H1 (cell line): ENCODE data around the gene GINS2. TPM values are rescaled to one million over a fixed set of nuclear protein-coding genes. Genes with fewer than 3 reads are reported as not detected.

Source experiments
- CTCF ChIA-PET: fragments of 300-600 bp; sonication (Branson Sonifier 250); formaldehyde crosslinking; loops from one replicate; lab custom pipeline; 2021; ENCODE audit not compliant: partially characterized antibody; lab: Charles Lee
- POLR2A ChIA-PET: fragments of 300-600 bp; sonication (Branson Sonifier 250); formaldehyde crosslinking; loops from one replicate; lab custom pipeline; 2021; ENCODE audit warnings: inconsistent platforms; ENCODE audit not compliant: partially characterized antibody; lab: Charles Lee
- DNase-seq, 2 experiments: peaks; one replicate each; pipeline versions ENCODE4 v3.0.0 to v3.0.0-alpha.2; 2010 to 2022; ENCODE audit warnings: low spot score in 2 of 2, low read depth in 1 of 2, mixed read lengths in 1 of 2
- FAIRE-seq: peaks from 2 replicates; lab custom pipeline; 2011; peaks lifted over from hg19 to GRCh38; lab: Jason Lieb, UNC
- H2AFZ ChIP-seq: 2 replicates; pipeline ENCODE4 v1.8.1; 2012; ENCODE audit warnings: low read length, inconsistent platforms
- H2AK5ac ChIP-seq: 2 replicates; pipeline ENCODE4 v1.6.1; 2013; ENCODE audit warnings: low read depth, low read length
- H2BK120ac ChIP-seq: replicated peaks from 2 replicates; pipeline ENCODE3; 2013; ENCODE audit warnings: low read depth, low read length, inconsistent platforms
- H2BK12ac ChIP-seq: 2 replicates; pipeline ENCODE4 v1.6.1; 2013; ENCODE audit warnings: low read depth, low read length
- H2BK15ac ChIP-seq: 2 replicates; pipeline ENCODE4 v1.6.1; 2013; ENCODE audit warnings: low read length
- H2BK20ac ChIP-seq: 2 replicates; pipeline ENCODE4 v1.6.1; 2013; ENCODE audit warnings: low read length
- H2BK5ac ChIP-seq: 2 replicates; pipeline ENCODE4 v1.6.1; 2013; ENCODE audit warnings: low read depth, low read length
- H3K14ac ChIP-seq: 2 replicates; pipeline ENCODE4 v1.6.1; 2013; ENCODE audit warnings: inconsistent platforms; ENCODE audit not compliant: insufficient read length
- H3K18ac ChIP-seq: 2 replicates; pipeline ENCODE4 v1.6.1; 2013; ENCODE audit warnings: low read length; ENCODE audit errors: extremely low read depth
- H3K23ac ChIP-seq: 2 replicates; pipeline ENCODE4 v1.6.1; 2013; ENCODE audit warnings: inconsistent platforms; ENCODE audit not compliant: insufficient read length
- H3K23me2 ChIP-seq: 2 replicates; pipeline ENCODE4 v1.6.1; 2013; ENCODE audit warnings: low read depth, low read length
- H3K27ac ChIP-seq: 2 replicates; pipeline ENCODE4 v1.6.1; 2011; ENCODE audit warnings: low read depth, low read length, inconsistent platforms
- H3K27me3 ChIP-seq, 4 experiments: replicated peaks in 1 of 4; 1 replicate in 1 of 4; 2 replicates in 3 of 4; pipeline versions ENCODE4 v1.6.1 to v1.8.1; 2011 to 2013; ENCODE audit warnings: low read length in 3 of 4, mild to moderate bottlenecking in 3 of 4, inconsistent platforms in 2 of 4, mixed read lengths in 2 of 4, moderate library complexity in 1 of 4; ENCODE audit not compliant: control insufficient read depth in 3 of 4, insufficient read depth in 3 of 4; ENCODE audit errors: extremely low read depth in 1 of 4
- H3K36me3 ChIP-seq, 4 experiments: 2 replicates each; pipeline versions ENCODE4 v1.6.1 to v1.8.1; 2011 to 2013; ENCODE audit warnings: mild to moderate bottlenecking in 4 of 4, low read length in 3 of 4, moderate library complexity in 2 of 4, control low read depth in 1 of 4, inconsistent platforms in 1 of 4; ENCODE audit not compliant: insufficient read depth in 4 of 4, control insufficient read depth in 2 of 4
- H3K4ac ChIP-seq: replicated peaks from 2 replicates; pipeline ENCODE3; 2013; ENCODE audit warnings: low read length, low read depth, mixed read lengths, inconsistent platforms; ENCODE audit not compliant: insufficient read length
- H3K4me1 ChIP-seq, 4 experiments: replicated peaks in 1 of 4; 1 replicate in 1 of 4; 2 replicates in 3 of 4; pipeline versions ENCODE4 v1.6.1 to v1.8.1; 2011 to 2013; ENCODE audit warnings: low read length in 3 of 4, inconsistent platforms in 2 of 4, mixed read lengths in 1 of 4; ENCODE audit not compliant: insufficient read depth in 4 of 4, control insufficient read depth in 3 of 4
- H3K4me2 ChIP-seq, 2 experiments: 2 replicates each; pipeline versions ENCODE4 v1.6.1 to v1.8.1; 2011 to 2013; ENCODE audit warnings: low read depth in 2 of 2, low read length in 2 of 2, control low read depth in 1 of 2, inconsistent platforms in 1 of 2, mild to moderate bottlenecking in 1 of 2; ENCODE audit not compliant: insufficient read depth in 1 of 2
- H3K4me3 ChIP-seq, 4 experiments: fragments of 200-600, 300-600 bp in 1 of 4; sonication (generic), shearing (Covaris generic), sonication (Bioruptor Twin) in 1 of 4; 2 replicates each; pipeline versions ENCODE4 v1.5.1 to v1.8.1; 2011 to 2016; ENCODE audit warnings: low read length in 4 of 4, low read depth in 3 of 4, control low read depth in 2 of 4, inconsistent platforms in 2 of 4, mild to moderate bottlenecking in 2 of 4, mixed read lengths in 1 of 4, moderate library complexity in 1 of 4; ENCODE audit not compliant: insufficient read depth in 2 of 4; ENCODE audit errors: extremely low read depth in 1 of 4
- H3K56ac ChIP-seq: replicated peaks from 2 replicates; pipeline ENCODE3; 2013; ENCODE audit warnings: low read depth, mild to moderate bottlenecking, mixed read lengths, low read length, inconsistent platforms; ENCODE audit not compliant: insufficient read length
- H3K79me1 ChIP-seq: 2 replicates; pipeline ENCODE4 v1.6.1; 2013; ENCODE audit warnings: low read depth, low read length, control low read depth
- H3K79me2 ChIP-seq, 2 experiments: 2 replicates each; pipeline versions ENCODE4 v1.6.1 to v1.8.1; 2012 to 2013; ENCODE audit warnings: low read length in 2 of 2, mild to moderate bottlenecking in 2 of 2, inconsistent platforms in 1 of 2; ENCODE audit not compliant: insufficient read depth in 2 of 2, control insufficient read depth in 1 of 2
- H3K9ac ChIP-seq, 4 experiments: replicated peaks in 1 of 4; 1 replicate in 1 of 4; 2 replicates in 3 of 4; pipeline versions ENCODE4 v1.6.1 to v1.8.1; 2011 to 2013; ENCODE audit warnings: low read depth in 3 of 4, low read length in 3 of 4, control low read depth in 2 of 4, mild to moderate bottlenecking in 2 of 4, moderate library complexity in 2 of 4, inconsistent platforms in 1 of 4; ENCODE audit errors: extremely low read depth in 1 of 4
- H3K9me3 ChIP-seq, 2 experiments: 2 replicates each; pipeline versions ENCODE4 v1.6.1 to v1.8.1; 2012 to 2013; ENCODE audit warnings: mild to moderate bottlenecking in 2 of 2, moderate library complexity in 2 of 2, control low read depth in 1 of 2, inconsistent platforms in 1 of 2, low read depth in 1 of 2, low read length in 1 of 2, mixed read lengths in 1 of 2; ENCODE audit not compliant: insufficient read depth in 2 of 2
- H4K20me1 ChIP-seq, 2 experiments: replicated peaks in 1 of 2; 2 replicates each; pipeline versions ENCODE3 to v1.8.1; 2011 to 2013; ENCODE audit warnings: inconsistent platforms in 2 of 2, low read length in 2 of 2, mild to moderate bottlenecking in 1 of 2; ENCODE audit not compliant: insufficient read depth in 2 of 2, control insufficient read depth in 1 of 2
- H4K5ac ChIP-seq: 2 replicates; pipeline ENCODE4 v1.6.1; 2013; ENCODE audit warnings: low read length, low read depth, mixed read lengths, inconsistent platforms; ENCODE audit not compliant: insufficient read length
- H4K8ac ChIP-seq: 2 replicates; pipeline ENCODE4 v1.8.0; 2013; ENCODE audit warnings: mild to moderate bottlenecking, moderate library complexity, low read length, inconsistent platforms; ENCODE audit not compliant: insufficient read depth; ENCODE audit errors: extremely low read depth
- H4K91ac ChIP-seq: replicated peaks from 2 replicates; pipeline ENCODE3; 2013; ENCODE audit warnings: low read length, mixed read lengths, inconsistent platforms; ENCODE audit not compliant: insufficient read length
- CTCF ChIP-seq, 3 experiments: IDR thresholded peaks; 1 replicate in 2 of 3; 2 replicates in 1 of 3; pipeline versions ENCODE4 v1.5.1 to v1.6.1; 2011; ENCODE audit warnings: low read length in 3 of 3, mild to moderate bottlenecking in 3 of 3, inconsistent platforms in 2 of 3, low read depth in 1 of 3, moderate library complexity in 1 of 3; ENCODE audit not compliant: insufficient read depth in 1 of 3; ENCODE audit errors: control extremely low read depth in 1 of 3
- EGR1 ChIP-seq: IDR thresholded peaks from 2 replicates; pipeline ENCODE4 v1.6.1; 2011; ENCODE audit warnings: low read depth, low read length, borderline replicate concordance
- FOSL1 ChIP-seq: IDR thresholded peaks from 2 replicates; pipeline ENCODE4 v1.6.1; 2011; ENCODE audit warnings: mild to moderate bottlenecking, low read depth, low read length, moderate library complexity; ENCODE audit not compliant: insufficient read depth
- GTF2F1 ChIP-seq: IDR thresholded peaks from 2 replicates; pipeline ENCODE4 v1.6.1; 2012; ENCODE audit warnings: low read depth, low read length, improper control_type of control experiment, borderline replicate concordance
- SIN3A ChIP-seq, 2 experiments: IDR thresholded peaks in 1 of 2; conservative IDR thresholded peaks in 1 of 2; 2 replicates each; pipeline ENCODE4 v1.6.1; 2011 to 2012; ENCODE audit warnings: low read length in 2 of 2, improper control_type of control experiment in 1 of 2, low read depth in 1 of 2, mild to moderate bottlenecking in 1 of 2
- WGBS, 2 experiments: shearing (Covaris generic) in 1 of 2; methylation state at CpG; one replicate each; pipeline versions ENCODE4 v1.1.6 to v1.1.7; 2013 to 2015; ENCODE audit warnings: low lambda C conversion rate in 2 of 2, mixed read lengths in 2 of 2, inconsistent platforms in 1 of 2, low coverage in 1 of 2, missing lambda C conversion rate in 1 of 2; ENCODE audit not compliant: insufficient replicate concordance in 2 of 2, insufficient coverage in 1 of 2, insufficient read length in 1 of 2; ENCODE audit errors: extremely low coverage in 1 of 2, missing lambda C conversion rate in 1 of 2; 5-methylcytosine and 5-hydroxymethylcytosine counted together
- polyA plus RNA-seq, 7 experiments: library from polyadenylated mRNA; depleted of rRNA in 3 of 7; stranded (reverse) in 5 of 7; unstranded in 2 of 7; fragments of >200 nt in 5 of 7; fragments of 200-250 nt in 2 of 7; gene quantifications; 1 replicate in 5 of 7; 2 replicates in 1 of 7; 4 replicates in 1 of 7; pipeline versions ENCODE4 v1.2.1 to v1.2.3, GENCODE V29; 2011 to 2013; ENCODE audit warnings: missing spikeins in 2 of 7, mixed read lengths in 2 of 7
- total RNA-seq: library from RNA; stranded (reverse); fragmentation: NEBNext Ultra II Directional; extraction: Animal tissue kit (Norgen Biotek cat#: 25700); gene quantifications from 2 replicates; pipeline ENCODE4 v1.2.1, GENCODE V29; 2021

The GINS2 gene
- total and polyA plus RNA-seq, 2 of the 8 experiments (the other 6 are each of a cell fraction or from before 2014, with no cell fraction given): 29.4 to 59.1 TPM

GRCh38 chr16:85634747-85635544 is 53.8 kb downstream of the GINS2 start:
- POLR2A ChIA-PET: interaction anchor here (0.8 to 1.1 kb wide), 2 partner anchors 14 to 33 kb away, joined by 3 read pairs; no protein-coding TSS in a partner anchor

More at GRCh38 chr16:85634747-85635544, 53.8 kb downstream of the GINS2 start:
- H2AFZ ChIP-seq: no peak overlapping the region
- CTCF ChIA-PET: interaction anchor here (0.9 to 4.3 kb wide), 14 partner anchors 7 to 302 kb away, joined by 3 to 27 read pairs (median 6); no protein-coding TSS in a partner anchor
- H3K23me2 ChIP-seq: no peaks in the 10 kb centered on the region
- H3K27me3 ChIP-seq: no peaks in the 10 kb centered on the region
- no peak for DNase-seq
- H4K20me1 ChIP-seq: peaks cover 54 to 71% of the 10 kb centered on the region in 2 experiments
- no peak overlapping the region for H3K9ac ChIP-seq
- H3K4me2 ChIP-seq: no peak overlapping the region
- WGBS, 2 experiments: 92% methylated on average over 24 of the region's 24 CpGs; no CpG with 5 or more reads in 1 of the 2 experiments
- no peak overlapping the region for H2BK120ac ChIP-seq
- H3K14ac ChIP-seq: no peak overlapping the region
- H4K5ac ChIP-seq: no peak overlapping the region
- H2BK5ac ChIP-seq: no peak overlapping the region
- H4K91ac ChIP-seq: no peak overlapping the region
- H2BK20ac ChIP-seq: no peak overlapping the region
- H3K23ac ChIP-seq: no peak overlapping the region
- no peak for FAIRE-seq
- H3K79me1 ChIP-seq: peaks cover 32% of the 10 kb centered on the region
- no peak overlapping the region for H3K4me3 ChIP-seq
- no peak for TF ChIP-seq GTF2F1
- TF ChIP-seq SIN3A (conservative IDR thresholded peaks at IDR 0.05 in 1 of 2, IDR thresholded peaks at IDR 0.05 in 1 of 2; ENCODE audit: low read depth in 1 of 2, low read length in 2 of 2): no peak
- TF ChIP-seq FOSL1: no peak
- no peak for TF ChIP-seq EGR1
- TF ChIP-seq CTCF (IDR thresholded peaks at IDR 0.05; ENCODE audit: control extremely low read depth in 1 of 3, insufficient read depth in 1 of 3, low read depth in 1 of 3, low read length in 3 of 3): peak in 2 of 3 experiments; percentile 57 to 66; a peak in 3 of 4 replicates
- TF ChIP-seq, all 59 proteins: peak for 1
- Histone ChIP-seq H2BK12ac (no peak overlapping the region), H3K36me3 (peaks cover 0 to 6% (median 2%) of the 10 kb centered on the region in 4 experiments; a peak in 4 of 8 replicates), H2BK15ac (no peak overlapping the region), H3K56ac (no peak overlapping the region), H3K4ac (no peak overlapping the region), H3K79me2 (peaks cover 4 to 94% of the 10 kb centered on the region in 2 experiments), H2AK5ac (no peak overlapping the region), H3K9me3 (peaks cover under 1 to 2% of the 10 kb centered on the region in 2 experiments; a peak in 3 of 4 replicates), H3K27ac (no peak overlapping the region), H3K18ac (no peak overlapping the region), H3K4me1 (peaks cover 0 to 11% (median 0%) of the 10 kb centered on the region in 4 experiments; a peak in 4 of 7 replicates), H4K8ac (no peak overlapping the region)
